Measurements from ENCODE around the gene CHTOP.
"Not testable (repeated sequence)": the region's sequence is repeated elsewhere in the genome, so short reads cannot be mapped to it uniquely, and the experiment has no call there.

Gene CHTOP

GRCh38 chr1:153633754-153634665, at the start of gene CHTOP:
Gene CHTOP (plus strand): TSS chr1:153634066. CDS start chr1:153636589, 2,523 bp downstream.
- peak; percentile 94 for DNase-seq (ENCODE audit: low spot score)
- ChIA-PET CTCF (interaction anchor here (0.6 to 2.5 kb wide), 4 partner anchors 29 to 347 kb away, joined by 3 to 13 read pairs (median 4); no protein-coding TSS in a partner anchor), POLR2A (ENCODE audit: low non-redundant PET) (interaction anchor here (0.5 to 1.8 kb wide), 16 partner anchors 14 to 149 kb away, joined by 3 to 14 read pairs (median 4); partner anchors contain the start of genes S100A14 and S100A16)
- TF ChIP-seq CTCF (conservative IDR thresholded peaks at IDR 0.05; ENCODE audit: low read depth): no peak
- H3K27ac ChIP-seq: peak within 1 kb of the TSS; percentile 100

GRCh38 chr1:153585006-153585405, 48.9 kb upstream of the CHTOP start:
- POLR2A ChIA-PET (ENCODE audit: low non-redundant PET): interaction anchor here (1.3 kb wide), 1 partner anchor 49 kb away, joined by 3 read pairs; the partner anchor contains the start of gene CHTOP
- CTCF ChIA-PET: interaction anchor here (0.7 to 0.9 kb wide), 2 partner anchors 13 to 74 kb away, joined by 3 to 4 read pairs; no protein-coding TSS in a partner anchor
- no peak for TF ChIP-seq CTCF (conservative IDR thresholded peaks at IDR 0.05; ENCODE audit: low read depth)
- no peak for DNase-seq (ENCODE audit: low spot score)
- H3K27ac ChIP-seq: no peak overlapping the region

GRCh38 chr1:153586347-153586746, 47.5 kb upstream of the CHTOP start:
- ChIA-PET CTCF (interaction anchor here (0.6 kb wide), 1 partner anchor 76 kb away, joined by 4 read pairs; no protein-coding TSS in a partner anchor), POLR2A (ENCODE audit: low non-redundant PET) (no interaction called here)
- DNase-seq (ENCODE audit: low spot score): no peak
- no peak for TF ChIP-seq CTCF (conservative IDR thresholded peaks at IDR 0.05; ENCODE audit: low read depth)
- no peak overlapping the region for H3K27ac ChIP-seq

GRCh38 chr1:153587314-153587713, 46.6 kb upstream of the CHTOP start:
- POLR2A ChIA-PET (ENCODE audit: low non-redundant PET): no interaction called here

GRCh38 chr1:153588033-153588432, 45.8 kb upstream of the CHTOP start:
- CTCF ChIA-PET: interaction anchor here (0.6 kb wide), 1 partner anchor 413 kb away, joined by 3 read pairs; no protein-coding TSS in a partner anchor
- not testable (repeated sequence) for DNase-seq (ENCODE audit: low spot score)

More at GRCh38 chr1:153587314-153587713, 46.6 kb upstream of the CHTOP start:
- CTCF ChIA-PET: interaction anchor here (0.6 kb wide), 2 partner anchors 464 to 836 kb away, joined by 4 read pairs; no protein-coding TSS in a partner anchor
- no peak for DNase-seq (ENCODE audit: low spot score)
- H3K27ac ChIP-seq: no peak overlapping the region
- no peak for TF ChIP-seq CTCF (conservative IDR thresholded peaks at IDR 0.05; ENCODE audit: low read depth)

GRCh38 chr1:153588482-153588881, 45.4 kb upstream of the CHTOP start:
- POLR2A ChIA-PET (ENCODE audit: low non-redundant PET): no interaction called here
- TF ChIP-seq CTCF (conservative IDR thresholded peaks at IDR 0.05; ENCODE audit: low read depth): no peak

More at GRCh38 chr1:153588033-153588432, 45.8 kb upstream of the CHTOP start:
- H3K27ac ChIP-seq; POLR2A ChIA-PET (ENCODE audit: low non-redundant PET): not testable (repeated sequence)

More at GRCh38 chr1:153588482-153588881, 45.4 kb upstream of the CHTOP start:
- H3K27ac ChIP-seq: no peak overlapping the region
- CTCF ChIA-PET: interaction anchor here (0.6 kb wide), 1 partner anchor 412 kb away, joined by 3 read pairs; no protein-coding TSS in a partner anchor
- no peak for DNase-seq (ENCODE audit: low spot score)

All from RWPE1 (cell line).